Measurements from ENCODE around the gene PLD5.
A peak's percentile ranks its signal among the peaks of the same experiment; 100 is the strongest.
"Not testable (repeated sequence)": the region's sequence is repeated elsewhere in the genome, so short reads cannot be mapped to it uniquely, and the experiment has no call there.

Gene PLD5

DNA sequence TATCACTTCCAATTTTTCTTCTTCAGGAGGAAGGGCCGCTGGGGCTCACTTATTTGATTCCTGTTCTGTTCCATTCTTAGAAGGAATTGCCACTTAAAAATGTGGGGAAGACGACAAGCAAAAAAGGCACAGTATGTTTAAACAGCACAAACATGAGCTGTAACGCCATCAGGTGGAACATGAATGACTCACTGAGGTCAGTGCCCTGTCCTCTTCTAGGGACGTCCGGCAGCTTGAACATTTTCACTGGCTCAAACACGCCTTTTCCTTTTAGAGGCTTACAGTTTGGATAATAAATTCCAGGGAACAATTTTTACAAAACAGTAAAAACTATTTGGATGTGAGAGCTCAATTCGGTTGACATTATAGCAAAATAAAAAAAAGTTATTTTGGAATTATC, 260.1 kb downstream of the PLD5 start:
- not testable (repeated sequence) for DNase-seq

DNA sequence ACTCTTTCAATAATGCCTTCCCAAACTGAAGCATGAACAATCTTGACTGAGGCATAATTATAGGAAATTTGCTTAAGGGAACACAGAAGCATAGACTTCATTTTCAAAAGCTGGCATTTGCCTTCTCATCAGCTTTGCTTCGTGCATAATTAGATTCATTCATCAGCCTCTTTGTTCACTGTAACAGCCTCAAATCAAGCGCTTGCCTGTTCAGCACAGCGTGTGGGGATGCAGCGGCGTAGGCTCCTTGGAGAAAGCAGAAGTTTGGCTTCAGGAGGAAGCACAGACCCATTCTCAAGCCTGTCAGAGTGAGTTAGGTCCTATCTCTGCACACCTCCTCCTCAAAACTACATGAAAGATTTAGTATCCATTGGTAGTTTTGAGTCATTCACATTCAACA, 279.2 kb downstream of the PLD5 start:
- DNase-seq = peak in 1 of 2 experiments; percentile 7

DNA sequence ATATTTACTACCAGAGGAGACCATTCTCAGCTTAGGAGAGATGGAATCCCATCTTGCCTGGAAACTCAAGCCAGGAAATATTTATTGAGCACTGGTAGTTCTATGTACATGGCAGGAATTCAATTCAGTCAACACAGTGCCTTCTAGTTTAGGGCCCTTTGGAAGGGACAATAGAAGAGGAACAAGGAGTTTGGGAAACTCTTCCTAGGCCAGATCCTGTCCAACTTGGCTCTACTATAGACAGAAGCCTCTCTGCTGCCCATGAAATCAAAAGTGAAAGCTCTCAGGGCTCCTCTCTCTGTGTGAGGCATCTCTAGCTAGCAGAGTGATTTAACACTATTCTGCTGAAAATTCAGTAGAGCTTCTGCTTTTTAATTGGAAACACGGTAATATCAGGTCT, 281.0 kb downstream of the PLD5 start:
- no peak for DNase-seq

DNA sequence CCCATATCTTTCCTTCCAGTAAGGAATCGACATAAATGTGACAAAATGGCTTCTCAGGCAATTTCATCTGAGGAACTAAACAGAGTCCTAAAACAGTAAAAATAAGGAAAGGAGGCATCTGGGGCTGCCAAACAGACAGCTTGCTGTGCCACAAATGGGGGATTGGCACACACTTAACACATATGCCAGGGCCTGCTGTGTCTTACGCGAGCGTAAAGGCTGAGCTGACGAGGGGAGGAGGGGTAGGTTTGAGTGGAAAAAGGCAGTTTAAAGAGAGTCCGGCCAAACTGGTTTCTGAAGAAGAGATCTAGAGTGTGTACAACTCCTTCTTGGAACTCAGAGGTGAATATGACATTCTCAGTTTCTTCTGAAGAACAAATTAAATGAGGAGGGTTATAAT, 281.5 kb downstream of the PLD5 start:
- DNase-seq = peak; percentile 76 to 94

DNA sequence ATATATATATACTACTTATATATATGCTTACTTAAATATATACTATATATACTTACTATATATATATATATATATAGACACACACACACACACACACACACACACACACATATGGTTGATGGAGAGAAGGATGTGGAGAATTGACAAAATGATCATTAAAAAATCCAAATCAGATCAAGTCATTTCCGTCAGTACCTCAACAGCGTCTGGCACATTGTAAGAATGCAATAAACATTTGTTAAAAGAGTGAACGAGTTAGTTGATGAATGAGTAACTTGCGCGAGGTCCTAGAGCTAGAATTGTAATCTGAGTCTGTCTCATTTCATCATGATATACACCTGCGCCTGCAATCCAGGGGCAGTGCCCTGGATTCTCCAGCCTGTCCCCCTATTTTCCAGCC, 282.6 kb downstream of the PLD5 start:
- no peak for DNase-seq

DNA sequence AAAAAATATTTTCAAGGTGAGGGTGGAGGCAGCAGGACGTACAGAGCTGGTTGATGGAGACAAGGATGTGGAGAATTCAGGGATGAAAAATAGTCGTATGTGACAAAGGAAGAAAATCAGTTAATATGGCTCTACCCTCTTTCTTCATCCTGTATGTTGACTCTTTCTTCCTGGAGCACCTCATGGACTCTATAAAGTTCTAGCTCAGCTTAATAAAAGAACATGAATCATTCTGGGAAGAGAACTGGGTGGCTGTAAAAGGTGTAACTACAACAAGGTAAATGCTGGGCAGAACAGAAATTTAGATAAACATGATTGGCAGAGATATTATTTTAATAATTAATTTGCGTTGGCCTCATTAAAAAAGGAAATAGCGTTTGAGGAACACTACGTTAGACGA, 283.8 kb downstream of the PLD5 start:
- DNase-seq = no peak

DNA sequence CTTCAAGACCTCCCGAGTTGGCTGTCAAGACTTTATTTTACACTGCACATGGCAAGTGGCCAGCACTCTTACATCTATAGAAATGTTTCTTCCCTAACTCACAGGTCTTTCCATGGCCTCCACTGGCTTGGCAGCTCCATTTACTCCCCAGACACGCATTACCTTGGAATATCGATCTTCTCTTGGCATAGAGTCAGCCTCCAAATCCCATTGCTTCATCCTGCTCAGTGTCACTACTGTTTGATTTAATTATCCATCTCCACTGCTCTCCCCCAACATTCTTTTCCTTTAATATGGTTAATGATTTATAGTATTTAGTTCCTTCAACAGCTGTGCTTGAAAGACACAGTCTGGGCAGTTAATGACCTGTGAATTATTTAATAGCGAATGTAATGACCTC, 284.4 kb downstream of the PLD5 start:
- DNase-seq = no peak

DNA sequence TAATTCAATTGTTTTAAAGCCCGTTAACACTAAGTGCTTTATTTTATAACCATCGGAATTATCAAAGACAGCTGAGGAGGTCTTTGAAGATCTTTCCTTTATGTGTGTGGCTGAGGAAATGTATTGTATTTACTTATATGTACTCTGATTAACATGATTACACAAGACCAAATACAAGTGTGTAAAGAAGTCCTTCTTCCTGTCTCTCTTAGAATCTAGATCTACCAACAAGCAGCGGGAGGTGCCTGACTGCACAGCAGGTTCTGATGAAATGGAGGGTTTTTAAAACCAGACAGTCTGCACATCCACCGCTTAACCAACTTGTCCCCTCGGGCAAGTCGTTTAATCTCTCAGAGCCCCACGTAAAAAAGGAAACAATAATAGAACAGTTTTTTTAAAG, 285.1 kb downstream of the PLD5 start:
- DNase-seq = no peak

DNA sequence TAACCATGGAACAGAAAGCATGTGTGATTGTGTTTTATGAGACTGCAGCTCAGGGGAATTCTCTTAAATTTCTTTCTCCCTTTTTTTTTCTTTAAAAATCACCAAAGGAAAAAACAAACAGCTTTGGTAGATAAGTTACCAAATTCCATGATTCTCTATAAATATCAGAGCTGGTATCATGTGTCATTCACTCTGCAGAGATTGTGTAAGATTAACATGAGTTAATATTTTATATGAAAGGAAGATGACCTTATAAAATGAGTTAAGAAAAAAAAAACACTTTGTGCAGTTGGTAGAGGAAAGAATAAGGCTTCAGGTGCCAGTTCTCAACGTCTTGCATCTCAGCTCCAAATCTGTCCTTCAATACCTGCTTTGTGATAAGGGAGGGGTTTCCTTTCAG, 287.4 kb downstream of the PLD5 start:
- DNase-seq = no peak

DNA sequence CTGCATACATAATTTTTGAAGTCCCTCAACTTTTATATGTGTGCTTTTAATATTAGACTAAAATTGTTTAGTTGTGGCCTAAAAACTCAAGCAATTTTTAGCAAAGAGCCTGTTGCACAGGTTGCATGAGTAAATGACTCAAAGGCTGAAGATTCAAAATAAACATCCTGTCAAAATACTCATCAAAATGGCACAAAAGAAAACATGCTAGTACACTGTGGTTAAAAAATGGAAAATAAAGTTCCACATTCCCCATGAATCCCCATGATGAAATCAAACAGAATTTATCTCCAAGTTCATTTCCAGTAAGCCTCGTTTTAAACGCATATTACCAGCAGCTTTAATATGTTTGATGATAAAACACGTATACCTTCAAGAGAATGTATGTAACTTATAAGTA, 295.5 kb downstream of the PLD5 start:
- DNase-seq = no peak

DNA sequence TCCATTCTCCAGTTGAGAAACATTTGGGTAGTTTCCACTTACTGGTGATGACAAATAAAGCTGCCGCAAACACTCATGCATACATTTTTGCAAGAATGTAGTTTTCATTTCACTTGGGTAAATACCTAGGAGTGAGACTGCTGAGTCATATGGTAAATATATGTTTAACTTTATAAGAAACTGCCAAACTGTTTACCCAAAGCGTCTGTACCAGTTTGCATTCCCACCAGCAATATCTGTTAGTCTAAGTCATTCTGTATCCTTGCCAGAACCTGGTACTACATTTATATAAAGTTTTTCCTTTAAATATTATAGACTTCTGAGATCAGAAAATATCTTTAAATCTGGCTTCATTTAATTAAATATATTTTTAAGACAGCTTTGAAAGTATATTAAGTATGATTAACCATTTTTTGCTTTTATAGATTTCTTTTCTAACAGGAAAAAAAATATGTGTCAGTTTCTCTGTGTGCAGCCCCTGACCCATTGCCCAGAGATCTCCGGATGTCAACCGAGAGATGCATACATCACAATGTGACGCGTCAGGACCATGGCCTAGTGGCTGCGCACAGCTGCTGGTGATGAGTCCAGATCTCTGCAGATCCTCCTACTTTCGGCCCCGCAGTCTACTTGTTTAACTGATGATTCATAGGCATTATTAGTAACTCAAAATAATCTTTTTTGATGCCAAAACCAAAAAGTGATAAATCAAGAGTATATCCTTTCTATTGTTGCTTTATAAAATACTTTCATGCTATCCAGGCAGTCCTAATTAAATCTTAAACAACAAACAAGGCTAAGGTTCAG, 298.5 kb downstream of the PLD5 start:
- no peak for DNase-seq

DNA sequence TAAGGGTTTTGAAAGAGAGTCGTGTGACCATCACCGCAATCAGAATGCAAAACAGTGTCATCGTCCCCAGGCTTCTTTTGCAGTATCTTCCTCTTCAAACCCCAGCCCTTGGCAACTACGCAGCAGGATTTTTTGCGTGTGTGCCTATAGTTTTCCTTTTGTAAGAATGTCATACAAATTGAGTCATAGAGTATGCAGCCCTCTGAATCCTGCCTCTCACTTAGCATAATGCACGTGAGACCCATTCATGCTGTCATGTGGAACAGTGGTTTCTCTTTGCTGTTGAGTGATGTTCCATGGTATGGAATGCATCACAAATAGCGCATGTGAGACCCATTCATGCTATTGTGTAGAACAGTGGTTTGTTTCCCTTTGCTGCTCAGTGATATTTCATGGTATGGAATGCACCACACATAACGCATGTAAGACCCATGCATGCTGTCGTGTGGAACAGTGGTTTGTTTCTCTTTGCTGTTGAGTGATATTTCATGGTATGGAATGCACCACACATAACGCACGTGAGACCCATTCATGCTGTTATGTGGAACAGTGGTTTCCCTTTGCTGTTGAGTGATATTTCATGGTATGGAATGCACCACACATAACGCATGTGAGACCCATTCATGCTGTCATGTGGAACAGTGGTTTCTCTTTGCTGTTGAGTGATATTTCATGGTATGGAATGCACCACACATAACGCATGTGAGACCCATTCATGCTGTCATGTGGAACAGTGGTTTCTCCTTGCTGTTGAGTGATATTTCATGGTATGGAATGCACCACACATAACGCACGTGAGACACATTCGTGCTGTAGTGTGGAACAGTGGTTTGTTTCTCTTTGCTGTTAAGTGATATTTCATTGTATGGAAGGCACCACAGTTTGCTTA, 299.4 kb downstream of the PLD5 start:
- DNase-seq = not testable (repeated sequence)

DNA sequence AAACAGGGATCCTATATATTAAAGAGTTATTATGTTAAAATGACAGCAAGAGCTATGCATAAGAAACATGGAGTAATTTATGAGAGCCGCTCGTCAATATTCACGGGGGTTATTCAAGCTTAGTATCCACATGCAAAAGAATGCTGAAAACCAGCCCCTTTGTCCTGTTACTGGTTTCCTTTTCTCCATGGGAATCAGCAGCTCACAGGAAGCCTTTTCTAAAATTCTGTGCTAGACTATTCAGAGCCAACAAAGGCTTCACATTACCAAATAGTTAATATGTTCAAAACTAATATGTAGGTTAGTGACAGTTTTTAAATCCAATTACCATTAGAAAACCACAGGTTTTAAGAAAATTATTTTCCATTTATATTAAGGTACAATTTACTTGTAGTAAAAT, 300.0 kb downstream of the PLD5 start:
- no peak for DNase-seq

DNA sequence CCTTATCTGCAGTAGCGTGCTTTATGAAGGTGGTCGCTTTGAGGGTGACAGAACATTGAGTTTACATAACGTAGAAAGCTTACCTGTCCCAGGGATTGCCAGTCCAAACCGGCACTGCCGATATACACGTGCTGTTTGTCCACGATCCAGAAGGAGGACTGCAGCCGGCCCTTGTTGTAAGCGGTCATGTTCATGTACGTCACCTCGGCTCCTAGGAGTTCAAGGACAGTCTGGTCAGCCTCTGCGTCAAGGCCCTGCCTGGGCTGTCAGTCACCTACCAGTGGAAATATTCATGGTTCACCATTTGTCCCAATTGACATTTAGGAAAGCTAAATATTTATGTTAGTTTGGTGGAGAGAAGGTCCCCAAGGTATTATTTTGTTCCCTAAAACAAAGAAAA, 304.6 kb downstream of the PLD5 start:
- no peak for DNase-seq

DNA sequence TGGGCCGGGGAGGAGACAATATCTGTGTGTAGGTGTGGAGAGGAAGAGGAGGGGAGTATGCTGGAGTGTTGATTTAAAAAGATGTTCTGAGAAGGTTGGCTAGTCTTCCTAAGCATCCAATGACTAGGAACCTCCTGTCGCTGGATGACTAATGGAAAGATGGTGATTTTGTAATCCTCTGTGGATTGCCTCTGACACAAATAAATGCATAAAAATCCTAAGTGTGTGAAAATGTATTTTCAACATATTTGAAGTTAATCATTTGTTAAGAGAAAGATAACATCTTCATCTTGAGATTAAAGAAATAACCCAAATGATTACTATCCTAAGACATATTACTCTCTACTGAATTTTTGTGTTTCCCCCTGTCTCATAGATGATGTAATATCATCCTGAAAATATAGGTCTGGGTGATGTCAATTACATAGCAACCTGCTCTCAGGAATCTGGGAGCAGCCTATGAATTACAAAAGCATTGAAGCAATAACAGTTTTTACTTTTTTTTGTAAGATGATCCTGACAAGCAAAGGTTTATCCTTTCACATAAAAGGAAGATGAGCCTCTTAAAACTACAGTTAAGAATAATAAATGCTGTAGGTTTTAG, 305.1 kb downstream of the PLD5 start:
- no peak for DNase-seq

DNA sequence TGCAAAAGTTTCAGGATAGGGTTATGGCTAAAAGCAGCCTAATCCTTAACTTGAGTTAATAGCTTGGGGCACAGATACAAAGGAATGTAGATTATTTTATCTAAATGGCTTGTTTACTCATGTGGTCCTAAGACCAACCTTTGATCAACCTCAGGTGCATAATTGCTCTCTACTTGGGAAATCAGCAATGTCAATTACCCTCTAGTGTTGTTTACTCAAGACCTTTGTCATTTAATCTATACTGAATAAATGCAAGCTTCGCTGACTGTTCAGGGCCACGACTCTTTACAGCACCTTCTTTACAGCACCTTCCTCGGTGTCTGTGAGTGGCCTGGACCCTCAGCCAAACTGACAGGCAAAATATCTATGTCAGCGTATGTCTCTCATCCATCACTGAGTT, 308.1 kb downstream of the PLD5 start:
- no peak for DNase-seq

DNA sequence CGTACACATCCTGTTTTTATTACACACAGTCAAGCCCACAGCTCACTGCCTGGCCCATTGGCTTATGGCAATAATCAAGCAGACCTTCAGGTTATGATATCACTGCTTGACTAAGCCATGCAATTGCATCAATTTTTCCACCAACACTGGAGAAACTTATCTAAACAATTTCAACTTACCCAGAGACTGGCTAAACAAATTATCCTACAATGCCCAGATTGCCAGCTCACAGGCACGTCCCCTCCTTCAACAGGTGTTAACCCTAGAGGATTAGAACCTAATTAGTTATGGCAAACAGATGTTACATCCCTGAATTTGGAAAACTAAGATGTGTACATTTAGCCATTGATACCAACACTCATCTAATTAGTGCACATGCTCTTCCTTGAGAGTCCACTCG, 310.0 kb downstream of the PLD5 start:
- DNase-seq = not testable (repeated sequence)

DNA sequence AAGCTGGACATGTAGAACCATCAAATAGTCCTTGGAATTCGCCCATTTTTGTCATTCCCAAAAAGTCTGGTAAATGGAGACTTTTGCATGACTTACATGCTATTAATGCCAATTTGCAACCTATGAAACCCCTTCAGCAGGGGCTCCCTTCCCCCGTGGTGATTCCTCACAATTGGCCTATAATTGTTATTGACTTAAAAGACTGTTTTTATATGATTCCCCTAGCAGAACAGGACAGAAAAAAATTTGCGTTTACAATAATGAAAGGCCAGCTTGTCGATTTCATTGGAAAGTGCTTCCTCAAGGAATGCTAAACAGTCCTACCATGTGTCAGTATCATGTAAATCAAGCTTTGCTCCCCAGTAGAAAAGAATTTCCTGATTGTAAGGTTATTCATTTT, 311.5 kb downstream of the PLD5 start:
- DNase-seq = not testable (repeated sequence)

DNA sequence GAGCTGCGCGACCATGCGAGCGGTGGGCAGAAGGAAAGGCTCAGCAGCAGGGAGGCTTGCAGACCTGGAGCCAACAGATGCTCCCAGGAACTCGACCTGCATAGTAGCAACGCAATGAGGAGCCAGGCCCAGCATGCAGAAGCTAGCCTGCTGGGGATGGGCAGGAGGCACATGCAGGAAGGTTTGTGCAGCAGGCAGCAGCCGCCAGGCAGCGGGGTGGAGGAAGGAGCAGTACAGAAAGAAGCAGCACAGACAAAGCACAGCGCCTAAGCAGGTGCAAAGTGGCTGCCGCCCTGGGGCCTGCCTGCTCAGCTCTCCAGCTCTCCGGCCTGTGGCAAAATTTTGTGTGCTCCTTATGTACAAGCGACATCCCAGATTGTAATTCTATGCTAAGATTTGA, 312.1 kb downstream of the PLD5 start:
- DNase-seq = peak; percentile 57 to 72

DNA sequence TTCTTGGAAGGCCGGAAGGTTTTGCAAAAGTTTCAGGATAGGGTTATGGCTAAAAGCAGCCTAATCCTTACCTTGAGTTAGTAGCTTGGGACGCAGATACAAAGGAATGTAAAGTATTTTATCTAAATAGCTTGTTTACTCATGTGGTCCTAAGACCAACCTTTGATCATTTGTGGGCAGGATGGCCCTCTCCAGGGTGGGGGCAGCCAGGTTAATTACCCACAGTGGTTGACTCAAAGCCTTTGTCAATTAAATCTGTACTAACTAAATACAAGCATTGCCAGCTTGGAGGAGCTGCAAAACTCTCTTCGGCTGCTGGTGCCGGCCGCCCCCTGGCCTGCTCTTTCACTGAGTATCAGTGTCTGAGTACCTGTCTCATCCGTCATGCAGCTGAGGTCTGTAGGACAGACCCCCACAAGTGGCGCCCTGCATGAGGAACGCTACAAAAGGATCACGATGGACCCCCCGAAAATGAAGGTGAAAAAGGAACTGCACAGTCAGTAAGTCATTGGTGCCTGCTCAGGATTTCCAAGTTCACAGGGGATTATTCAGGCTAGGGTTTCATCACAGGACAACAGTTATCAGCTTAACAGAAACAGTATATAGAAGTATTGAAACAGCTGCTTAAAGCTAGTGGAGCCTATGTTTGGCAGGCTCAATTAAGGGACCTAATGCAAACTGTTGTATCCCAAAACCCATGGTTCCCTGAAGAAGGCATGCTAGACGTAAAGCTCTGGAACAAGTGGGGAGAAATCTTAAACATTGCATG, 313.1 kb downstream of the PLD5 start:
- no peak for DNase-seq

DNA sequence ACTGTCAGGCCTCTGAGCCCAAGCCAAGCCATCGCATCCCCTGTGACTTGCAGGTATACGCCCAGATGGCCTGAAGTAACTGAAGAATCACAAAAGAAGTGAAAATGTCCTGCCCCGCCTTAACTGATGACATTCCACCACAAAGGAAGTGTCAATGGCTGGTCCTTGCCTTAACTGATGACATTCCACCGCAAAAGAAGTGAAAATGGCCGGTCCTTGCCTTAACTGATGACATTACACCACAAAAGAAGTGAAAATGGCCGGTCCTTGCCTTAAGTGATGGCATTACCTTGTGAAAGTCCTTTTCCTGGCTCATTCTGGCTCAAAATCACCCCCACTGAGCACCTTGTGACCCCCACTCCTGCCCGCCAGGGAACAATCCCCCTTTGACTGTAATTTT, 314.2 kb downstream of the PLD5 start:
- not testable (repeated sequence) for DNase-seq

DNA sequence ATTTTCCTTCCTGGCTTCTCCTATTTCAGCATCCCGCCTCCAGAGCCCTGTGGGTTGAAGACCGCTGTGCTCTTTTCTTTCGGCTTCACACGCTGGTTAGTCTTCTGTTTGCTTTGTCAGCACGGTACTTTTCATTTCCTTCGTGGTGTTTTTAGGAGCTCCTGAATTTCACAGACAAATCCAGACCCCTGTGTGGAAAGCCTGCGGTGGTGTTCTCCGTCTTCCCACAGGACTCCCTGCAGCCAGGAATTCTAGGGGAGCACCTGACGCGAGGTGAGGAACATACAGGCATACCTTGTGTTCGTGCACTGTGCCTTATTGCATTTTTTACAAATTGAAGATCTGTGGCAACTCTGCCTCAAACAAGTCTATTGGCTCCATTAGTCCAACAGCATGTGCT, 315.4 kb downstream of the PLD5 start:
- DNase-seq = no peak

DNA sequence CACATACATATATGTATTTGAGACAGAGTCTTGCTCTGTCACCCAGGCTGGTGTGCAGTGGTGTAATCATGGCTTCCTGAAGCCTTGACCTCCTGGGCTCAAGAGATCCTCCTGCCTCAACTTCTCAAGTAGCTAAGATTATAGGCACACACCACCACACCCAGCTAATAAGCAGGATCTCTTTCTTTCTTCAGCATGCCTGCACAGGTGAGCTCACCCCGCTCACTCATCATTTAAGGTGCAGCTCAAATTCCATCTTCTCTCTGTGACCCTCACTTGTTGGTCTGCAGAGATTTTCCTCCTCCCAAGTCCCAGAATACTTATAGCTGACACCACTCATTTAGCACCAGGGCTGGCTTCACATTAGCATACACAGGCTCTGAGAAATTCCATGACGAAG, 316.5 kb downstream of the PLD5 start:
- no peak for DNase-seq
